ENCODE data around the gene ZIC5.

DNA sequence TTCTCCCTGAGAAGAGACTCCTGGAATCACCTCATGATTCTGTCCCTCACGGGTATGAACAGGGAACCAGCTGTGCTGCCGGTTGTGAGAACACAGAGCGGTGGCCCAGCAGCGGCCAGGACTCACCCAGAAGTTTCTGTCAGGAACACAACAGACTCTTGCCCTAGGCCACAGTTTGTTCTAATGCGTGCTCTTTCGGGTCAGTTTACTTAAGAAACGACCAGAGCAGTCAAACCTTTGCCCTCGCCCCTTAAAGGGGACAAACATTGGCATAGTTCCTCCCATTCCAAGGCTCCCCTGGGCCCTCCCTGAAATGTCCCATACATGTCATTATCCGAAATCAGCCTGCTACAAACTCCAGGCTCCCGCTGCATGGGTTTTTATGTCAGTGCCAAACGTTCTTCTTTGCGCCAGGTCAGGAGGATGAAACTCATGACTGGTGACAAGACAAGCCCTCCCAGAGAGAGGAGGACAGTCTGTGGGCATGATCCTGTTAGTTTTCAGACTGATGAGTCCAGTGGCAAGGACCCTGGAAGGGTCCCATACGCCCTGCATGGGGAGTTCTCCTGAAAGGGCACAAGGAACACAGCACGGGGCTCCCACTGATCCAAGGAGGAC is 18.3 kb downstream of the ZIC5 start:
- TF ChIP-seq, protein P1, sequence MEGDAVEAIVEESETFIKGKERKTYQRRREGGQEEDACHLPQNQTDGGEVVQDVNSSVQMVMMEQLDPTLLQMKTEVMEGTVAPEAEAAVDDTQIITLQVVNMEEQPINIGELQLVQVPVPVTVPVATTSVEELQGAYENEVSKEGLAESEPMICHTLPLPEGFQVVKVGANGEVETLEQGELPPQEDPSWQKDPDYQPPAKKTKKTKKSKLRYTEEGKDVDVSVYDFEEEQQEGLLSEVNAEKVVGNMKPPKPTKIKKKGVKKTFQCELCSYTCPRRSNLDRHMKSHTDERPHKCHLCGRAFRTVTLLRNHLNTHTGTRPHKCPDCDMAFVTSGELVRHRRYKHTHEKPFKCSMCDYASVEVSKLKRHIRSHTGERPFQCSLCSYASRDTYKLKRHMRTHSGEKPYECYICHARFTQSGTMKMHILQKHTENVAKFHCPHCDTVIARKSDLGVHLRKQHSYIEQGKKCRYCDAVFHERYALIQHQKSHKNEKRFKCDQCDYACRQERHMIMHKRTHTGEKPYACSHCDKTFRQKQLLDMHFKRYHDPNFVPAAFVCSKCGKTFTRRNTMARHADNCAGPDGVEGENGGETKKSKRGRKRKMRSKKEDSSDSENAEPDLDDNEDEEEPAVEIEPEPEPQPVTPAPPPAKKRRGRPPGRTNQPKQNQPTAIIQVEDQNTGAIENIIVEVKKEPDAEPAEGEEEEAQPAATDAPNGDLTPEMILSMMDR (IDR thresholded peaks at IDR 0.05; ENCODE audit: poor library complexity, severe bottlenecking) = no peak
- TF ChIP-seq EP300 (conservative IDR thresholded peaks at IDR 0.05; ENCODE audit: poor library complexity, severe bottlenecking) (no peak), POLR2AphosphoS5 (IDR thresholded peaks at IDR 0.05) (no peak), REST (IDR thresholded peaks at IDR 0.05; ENCODE audit: borderline replicate concordance) (no peak), EZH2 (IDR thresholded peaks at IDR 0.05; ENCODE audit: borderline replicate concordance, insufficient read depth, low read length, poor library complexity, severe bottlenecking) (no peak), RAD21 (conservative IDR thresholded peaks at IDR 0.05) (no peak), TAF1 (IDR thresholded peaks at IDR 0.05; ENCODE audit: low read depth) (no peak), MXI1 (conservative IDR thresholded peaks at IDR 0.05; ENCODE audit: poor library complexity, severe bottlenecking) (no peak), SMC3 (conservative IDR thresholded peaks at IDR 0.05; ENCODE audit: poor library complexity) (no peak)

Measured in neural cell (in vitro differentiated cells).